Stomach (tissue), 4 donors: ENCODE results near the gene GBE1.

Experiments used
- CTCF ChIP-seq, 7 experiments: fragments of 450-650 bp in 4 of 7; fragments of 200-600 bp in 3 of 7; sonication (generic) in 3 of 7; IDR thresholded peaks; one replicate each; pipeline ENCODE4 v1.5.1; 2016 to 2019; ENCODE audit warnings: antibody characterized with exemption in 7 of 7, control low read depth in 2 of 7, mild to moderate bottlenecking in 1 of 7
- EP300 ChIP-seq: sonication (generic); formaldehyde crosslinking; IDR thresholded peaks from one replicate; pipeline ENCODE4 v1.6.1; 2017; ENCODE audit warnings: antibody characterized with exemption
- POLR2A ChIP-seq, 4 donors: fragments of 450-650 bp; IDR thresholded peaks; one replicate each; pipeline ENCODE4 v1.6.1; 2016; ENCODE audit warnings: antibody characterized with exemption in 4 of 4, control low read depth in 2 of 4, mild to moderate bottlenecking in 1 of 4, moderate library complexity in 1 of 4

- TF ChIP-seq POLR2A (IDR thresholded peaks at IDR 0.05): no peak
- no peak for TF ChIP-seq CTCF (IDR thresholded peaks at IDR 0.05)
- TF ChIP-seq EP300: no peak
Observed at GRCh38 chr3:81472600-81473362, 288.7 kb downstream of the GBE1 start.
